GM18873 (cell line): ENCODE results near the gene TLE4.

Experiments used
- ATAC-seq: cut with Tn5 transposase; IDR thresholded peaks from one replicate; pipeline ENCODE4 v1.9.1; 2021; ENCODE audit warnings: mild to moderate bottlenecking, moderate library complexity, moderate number of reproducible peaks; ENCODE audit not compliant: unreplicated experiment, low FRiP score

The TLE4 gene

DNA sequence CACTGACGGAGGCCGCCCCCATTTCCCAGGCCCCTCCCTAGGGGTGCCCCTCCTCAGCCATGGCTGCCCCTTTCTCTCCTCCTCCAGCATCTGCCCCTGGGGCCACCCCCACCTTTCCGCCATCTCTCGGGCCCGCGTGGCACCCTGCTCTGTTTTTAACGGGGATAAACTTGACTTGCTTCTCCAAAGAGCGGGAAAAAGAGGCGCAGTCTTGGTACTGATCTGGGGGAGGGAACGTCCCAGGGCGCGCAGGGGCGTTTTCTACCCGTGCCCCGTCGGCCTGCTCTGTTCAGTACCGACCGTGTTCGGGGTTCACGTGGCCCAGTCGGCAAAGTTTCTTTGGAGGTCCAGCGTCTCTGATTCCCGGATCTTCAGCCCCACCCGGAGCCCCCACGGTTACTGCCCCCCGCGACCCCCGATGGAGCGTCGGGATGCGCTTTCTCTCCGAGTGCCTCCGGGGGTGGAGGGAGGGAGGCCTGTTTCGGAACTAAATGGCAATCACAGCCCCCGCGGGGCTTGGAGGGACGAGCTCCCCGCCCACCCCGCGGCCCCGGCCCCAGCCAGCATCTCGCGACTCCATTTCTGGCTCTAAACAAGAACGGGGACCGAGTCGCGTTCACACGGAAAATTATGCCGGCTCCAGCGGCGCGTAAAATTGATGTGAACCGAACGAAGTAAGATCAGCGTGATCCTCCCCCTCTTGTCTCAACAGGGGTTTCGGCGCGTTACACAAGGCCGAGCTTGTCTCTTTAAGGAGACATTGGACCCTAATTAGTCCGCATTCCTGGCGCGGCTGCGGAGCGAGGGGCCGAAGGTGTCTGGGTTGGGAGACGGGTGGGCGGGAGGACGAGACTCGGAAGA is 1.1 kb upstream of the TLE4 start:
- no peak for ATAC-seq

DNA sequence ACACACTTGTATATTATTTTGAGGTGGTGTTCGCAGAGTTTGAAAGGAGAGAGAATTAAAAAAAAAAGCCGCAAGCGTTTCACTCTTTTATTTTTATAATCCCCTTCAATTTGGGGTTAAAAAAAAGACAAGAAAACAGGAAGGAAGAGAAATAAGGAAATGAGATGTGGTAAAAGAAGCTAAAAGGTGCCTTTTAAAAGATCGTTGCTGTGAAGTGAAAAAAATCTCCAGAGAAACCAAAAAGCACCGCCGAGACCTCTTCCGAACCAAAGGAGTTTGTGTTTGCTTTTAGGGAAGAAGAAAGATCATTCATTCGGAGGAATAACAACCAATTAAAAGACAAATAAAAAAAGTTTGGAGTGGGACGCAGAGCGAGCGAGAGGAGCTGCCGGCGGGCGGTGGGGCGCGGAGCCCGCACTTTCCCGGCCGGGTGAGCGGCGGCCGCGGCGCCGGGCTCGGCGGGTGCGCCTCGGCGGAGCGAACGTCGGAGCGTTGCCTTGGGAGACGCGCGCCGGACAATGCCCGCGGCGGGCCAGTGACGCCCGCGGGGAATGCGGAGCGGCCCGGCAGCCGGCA is 355 bp downstream of the TLE4 start:
- ATAC-seq, result no peak

DNA sequence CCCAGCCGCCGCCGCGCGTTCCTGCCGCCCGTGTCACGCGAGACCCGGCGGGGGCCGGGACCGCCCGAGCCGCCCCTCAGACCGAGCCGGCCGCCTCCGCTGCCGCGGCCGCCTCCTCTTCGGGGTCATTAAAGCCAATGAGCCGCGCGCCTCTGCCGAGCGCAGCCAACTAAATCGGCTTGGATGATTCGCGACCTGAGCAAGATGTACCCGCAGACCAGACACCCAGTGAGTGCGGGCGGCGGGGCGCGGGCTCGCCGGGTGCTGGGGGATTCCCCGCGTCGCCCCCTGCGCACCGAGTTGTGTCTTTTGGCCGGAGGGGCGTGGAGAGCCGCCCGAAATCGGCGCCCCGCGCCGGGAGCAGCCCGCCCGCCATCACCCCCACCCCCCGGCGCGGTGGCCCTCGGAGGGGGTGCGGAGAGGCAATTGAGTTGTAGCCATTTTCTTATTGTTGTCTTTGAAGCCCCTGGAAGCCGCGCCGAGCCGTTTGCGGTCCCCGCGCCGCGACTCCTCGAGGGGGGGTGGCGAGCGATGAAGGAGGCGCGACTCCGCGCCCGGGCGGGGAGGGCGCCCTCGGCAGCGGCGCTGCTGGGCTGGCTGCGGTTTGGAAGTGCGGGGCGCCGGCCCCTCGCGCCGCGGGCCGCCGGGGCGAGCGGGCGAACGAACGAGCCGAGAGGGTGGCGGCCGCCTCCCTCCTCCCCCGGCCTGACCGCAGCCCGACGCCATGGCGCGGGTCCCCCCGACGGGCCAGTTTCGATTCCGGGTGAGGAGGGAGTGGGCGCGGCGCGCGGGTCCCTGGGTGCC is 1.0 kb downstream of the TLE4 start:
- no peak for ATAC-seq

DNA sequence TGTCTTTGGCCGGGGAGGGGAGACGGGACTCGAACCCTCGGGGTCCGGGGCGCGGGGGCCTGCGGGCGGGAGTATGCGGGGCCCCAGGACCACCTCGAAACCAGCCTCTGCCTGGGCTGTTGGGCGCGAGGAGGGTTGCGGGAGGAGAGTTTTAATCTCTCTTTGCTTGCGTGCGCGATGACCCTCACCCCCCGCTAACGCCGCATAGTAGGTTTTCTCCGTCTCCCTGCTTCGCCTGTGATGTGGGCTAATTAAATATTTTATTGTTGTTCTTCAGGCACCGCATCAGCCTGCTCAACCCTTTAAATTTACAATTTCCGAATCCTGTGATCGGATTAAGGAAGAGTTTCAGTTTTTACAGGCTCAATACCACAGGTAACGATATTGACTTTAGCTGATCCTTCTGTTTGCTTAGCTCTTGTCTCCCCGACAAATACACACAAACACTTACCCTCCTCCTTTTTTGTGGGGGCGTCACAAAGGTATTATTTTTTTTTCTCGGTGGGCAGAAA is 1.7 kb downstream of the TLE4 start:
- ATAC-seq, result no peak

DNA sequence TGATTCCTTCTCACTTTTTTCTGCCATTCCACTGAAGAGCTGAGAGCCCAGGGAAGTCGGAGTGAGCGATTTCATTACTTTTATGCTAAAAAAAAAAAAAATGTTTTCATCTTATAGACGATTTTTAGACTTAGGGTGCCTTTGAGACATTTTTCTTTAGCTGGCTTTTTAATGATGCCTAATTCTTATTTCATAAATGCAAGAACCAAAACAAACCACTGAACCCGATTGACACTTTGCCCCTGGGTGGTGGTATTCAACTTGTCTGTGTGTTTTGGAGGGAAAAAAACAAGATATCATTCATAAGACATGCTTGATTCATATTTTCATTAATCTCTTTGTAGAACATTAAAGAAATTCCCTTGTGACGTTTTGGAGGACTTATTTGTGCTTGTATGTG is 2.4 kb downstream of the TLE4 start:
- ATAC-seq, result no peak

DNA sequence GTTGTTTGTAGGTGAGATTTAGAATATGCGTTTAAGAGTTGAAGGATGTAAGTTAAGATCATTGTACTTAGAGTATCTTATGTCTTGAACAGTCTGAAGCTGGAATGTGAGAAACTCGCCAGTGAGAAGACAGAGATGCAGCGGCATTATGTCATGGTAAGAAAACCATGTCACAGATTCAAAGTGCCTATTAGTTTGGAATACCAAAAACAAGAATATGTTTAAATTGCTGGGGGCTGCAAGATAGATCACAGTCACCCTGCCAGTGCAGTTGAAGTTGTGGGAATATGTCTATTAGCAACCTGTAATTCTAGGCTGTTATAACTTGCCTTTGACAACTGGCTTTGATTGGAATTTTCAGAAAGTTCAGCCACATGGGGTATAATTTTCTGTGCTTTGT is 3.0 kb downstream of the TLE4 start:
- no peak for ATAC-seq

DNA sequence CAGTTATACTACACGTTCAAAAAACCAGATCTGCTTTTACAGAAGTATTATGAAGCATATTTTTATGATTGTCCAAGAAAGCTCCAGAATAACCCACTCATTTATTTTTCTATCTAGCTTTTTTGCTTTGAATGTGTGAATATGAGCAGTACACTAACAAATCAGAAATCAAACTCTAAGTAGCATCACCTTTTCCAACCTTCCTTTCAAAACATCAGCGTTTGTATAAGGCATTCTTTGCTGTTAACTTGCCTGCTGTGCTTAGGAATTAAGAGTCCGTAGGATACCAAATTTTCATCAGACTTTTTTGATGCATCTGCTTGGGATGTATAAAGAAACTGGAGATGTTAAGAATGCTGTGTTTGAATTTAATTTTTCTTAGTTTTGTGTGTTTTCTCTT is 3.8 kb downstream of the TLE4 start:
- ATAC-seq, result no peak

DNA sequence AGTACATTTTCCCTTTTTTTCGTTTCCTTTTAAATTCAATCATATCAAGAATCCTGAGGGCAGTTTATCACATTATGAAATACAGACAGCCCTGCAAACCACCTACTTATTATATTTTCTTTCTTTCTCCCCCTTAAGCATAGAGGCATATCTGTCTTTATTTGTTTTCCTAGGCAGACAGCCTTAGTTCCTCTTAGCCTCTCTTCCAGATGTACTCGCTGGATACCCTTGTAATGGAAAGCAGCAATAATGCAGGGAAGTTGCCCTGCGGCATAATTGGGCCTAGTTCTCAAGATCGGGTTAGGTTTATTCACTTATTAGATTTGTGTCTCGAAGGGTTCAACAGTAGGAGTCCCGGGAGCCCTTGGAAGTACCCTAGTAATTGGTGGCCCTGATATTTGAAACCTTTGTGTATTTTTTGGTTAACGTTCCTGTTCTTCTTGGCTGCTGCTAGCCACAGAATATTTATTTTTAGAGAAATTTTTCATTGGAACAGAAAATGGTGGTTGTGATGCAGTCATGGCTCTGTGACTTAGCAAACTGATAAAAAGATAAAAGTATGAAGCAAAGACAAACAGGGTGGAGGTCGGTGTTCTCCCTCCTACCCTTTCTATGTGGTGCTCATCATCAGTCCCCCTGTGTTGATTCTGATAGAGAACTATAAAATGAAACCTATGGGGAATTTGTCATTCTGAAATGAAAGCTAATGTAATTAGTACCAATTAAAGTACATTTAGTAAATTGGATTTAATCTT is 6.4 kb downstream of the TLE4 start:
- no peak for ATAC-seq

DNA sequence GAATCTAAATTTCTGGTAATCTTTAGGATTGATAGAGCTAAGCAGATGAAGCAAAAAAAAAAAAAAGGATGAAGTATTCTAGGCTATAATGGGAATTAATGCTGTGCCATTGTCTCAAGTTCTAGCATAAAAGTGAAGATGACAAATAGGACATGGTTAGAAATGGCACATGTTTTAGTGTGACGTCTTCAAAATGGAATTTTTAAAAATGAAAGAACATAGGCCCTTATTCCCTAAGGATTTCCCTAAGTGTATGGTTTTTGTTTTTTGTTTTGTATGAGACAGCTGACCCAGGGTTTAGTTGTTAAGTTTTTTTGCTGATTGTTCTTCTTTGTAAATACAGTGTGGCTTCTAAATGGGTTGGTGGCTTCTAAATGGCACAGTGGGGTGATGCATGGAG is 7.1 kb downstream of the TLE4 start:
- no peak for ATAC-seq

DNA sequence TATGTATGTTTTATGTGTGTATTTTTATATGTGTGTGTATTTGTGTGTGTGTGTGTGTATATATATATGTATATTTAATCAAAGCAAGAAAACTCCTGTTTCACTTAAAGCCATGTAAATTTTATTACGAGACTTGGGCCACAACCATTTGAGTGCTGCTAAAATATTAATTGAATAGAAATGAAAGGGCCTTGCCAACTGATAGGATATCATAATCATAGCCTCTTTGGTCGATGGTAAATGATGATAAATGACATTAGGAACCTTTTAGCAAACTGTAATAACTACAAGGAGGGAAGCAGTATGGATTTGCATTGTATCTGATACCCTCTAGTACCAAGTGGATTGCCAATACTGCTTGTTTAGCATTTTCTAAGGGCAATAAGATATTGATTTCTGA is 7.9 kb downstream of the TLE4 start:
- ATAC-seq, result no peak

DNA sequence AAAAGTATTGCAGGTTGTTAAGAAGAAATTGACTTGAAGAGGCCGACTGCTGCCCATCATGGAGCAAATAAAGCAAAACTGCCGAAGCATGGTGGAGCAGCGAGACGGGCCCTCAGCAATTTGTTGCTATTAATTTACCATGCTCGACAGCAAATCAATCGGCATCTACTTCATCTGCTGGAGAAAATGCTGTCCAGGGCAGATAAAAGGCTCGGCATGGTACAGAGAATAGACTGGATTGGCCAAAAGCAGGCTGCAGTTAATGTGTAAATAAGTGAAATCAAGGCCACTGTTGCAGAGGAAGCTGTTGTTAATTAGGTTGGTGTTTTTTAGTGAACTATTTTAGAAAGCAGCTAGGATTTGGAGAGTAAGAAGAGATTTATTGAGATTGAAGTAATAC is 8.3 kb downstream of the TLE4 start:
- ATAC-seq, result no peak

DNA sequence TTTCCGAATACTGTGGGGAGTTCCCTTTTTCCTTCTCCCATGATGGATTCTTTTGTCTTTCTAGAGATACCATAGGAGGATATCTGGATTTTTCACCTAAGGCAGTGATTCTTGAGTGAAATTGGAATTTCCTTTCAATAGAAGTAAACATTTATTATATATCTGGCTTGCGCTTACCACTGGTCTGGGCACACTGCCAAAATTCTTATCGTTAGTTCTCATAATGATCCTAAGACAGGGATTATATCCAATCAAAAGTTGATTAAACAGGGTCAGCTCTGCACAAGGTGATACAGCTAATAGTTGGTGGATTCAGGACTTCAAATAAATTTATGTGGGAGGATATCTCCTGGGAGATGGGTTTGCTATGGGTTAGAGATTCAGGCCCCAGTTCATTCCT is 9.6 kb downstream of the TLE4 start:
- no peak for ATAC-seq

DNA sequence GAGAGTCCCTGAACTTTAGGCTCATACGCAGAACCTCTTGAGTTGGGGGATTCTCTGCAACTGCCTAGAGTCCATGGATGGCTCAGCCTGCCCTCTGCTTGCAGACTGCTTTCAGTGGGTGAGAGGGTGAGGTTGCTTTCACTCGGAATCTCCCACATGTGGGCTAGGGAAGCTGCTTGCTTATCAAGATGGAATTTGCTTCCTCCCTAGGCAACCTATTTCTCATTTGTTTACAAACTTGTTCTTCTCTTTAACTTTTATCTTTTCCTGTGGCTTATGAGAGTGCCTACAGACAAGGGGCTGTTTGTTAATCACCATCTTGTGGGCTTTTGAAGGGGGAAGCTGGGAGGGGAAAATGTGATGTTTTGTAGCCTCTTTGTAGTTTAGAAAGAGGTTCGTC is 10.0 kb downstream of the TLE4 start:
- no peak for ATAC-seq

DNA sequence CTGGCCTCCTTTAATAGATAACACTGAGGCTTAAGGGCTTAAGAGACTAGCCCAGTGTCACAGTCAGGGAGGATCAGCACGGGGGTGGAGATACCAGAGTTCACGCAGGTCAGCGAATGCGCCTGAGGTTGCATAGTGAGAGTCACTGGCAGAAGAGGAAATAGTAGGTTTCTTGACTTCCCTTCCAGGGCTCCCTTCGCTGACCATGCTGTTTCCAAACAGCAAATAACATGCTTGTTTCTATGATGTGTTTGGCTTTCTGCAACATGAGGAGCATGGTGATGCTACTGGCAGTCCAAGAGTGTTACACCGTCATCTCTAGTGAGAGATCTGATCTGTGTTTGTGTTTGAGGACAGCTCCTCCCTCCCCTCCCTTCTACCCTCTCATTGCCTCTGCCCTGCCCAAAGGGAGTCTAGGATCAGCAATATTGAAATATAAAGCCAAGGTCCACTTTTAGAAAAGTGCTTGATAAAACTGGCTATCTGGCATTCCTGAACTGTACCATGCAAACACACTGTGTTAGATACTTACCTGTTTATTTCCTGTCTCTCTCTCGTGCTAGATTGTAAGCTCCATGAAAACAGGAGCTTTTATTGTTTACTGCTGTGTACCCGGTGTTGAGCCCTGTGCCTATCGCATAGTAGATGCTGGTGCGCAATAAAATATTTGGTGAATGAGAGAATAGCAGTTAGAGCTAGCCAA is 12.3 kb downstream of the TLE4 start:
- ATAC-seq, result peak; percentile 85

DNA sequence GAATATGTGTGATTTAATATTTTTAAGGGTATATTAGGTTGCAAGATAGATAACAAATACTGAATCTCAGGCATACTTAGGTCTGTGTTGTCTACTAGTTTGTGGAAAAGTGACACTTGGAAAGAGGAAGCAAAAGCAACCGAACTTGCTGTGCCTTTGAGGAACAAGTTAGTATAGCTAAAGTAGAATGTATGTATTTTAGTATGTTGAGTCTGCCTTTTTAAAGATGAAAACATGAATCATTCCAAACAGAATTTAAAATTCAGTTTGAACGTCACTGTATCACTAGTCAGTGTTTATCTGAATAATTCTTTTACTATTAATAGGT is 12.9 kb downstream of the TLE4 start:
- ATAC-seq, result no peak

DNA sequence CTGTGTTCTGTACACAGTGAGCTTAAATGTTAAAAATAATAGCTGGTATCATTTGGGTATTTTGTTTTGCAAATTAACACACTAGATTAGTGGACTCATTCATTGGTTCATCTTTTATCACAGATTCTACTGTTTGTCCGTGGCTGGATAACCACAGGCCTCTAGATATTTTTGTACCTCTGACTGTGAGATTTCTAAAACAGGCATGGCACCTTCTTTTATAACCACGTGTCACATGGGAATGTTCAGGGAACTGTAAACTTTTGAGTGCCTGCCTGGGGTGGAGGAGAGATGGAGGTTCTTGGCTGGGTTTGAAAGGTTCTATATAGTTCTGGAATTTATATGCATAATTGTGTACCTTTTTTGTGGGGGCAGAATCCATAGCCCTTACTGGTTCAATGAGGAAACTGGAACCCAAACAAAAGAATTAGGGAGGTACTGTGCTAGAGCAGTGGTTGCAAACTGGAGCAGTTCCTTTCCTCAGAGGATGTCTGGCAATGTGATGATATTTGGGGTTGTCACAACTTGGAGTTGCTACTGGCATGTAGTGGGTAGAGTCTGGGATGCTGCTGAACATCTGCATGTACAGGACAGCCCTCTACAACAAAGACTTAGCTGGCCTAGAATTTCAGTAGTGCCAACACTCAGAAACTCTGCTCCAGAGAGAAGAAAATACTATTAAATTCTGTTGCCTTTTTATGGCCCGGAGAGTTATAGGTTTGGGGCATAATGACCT is 16.9 kb downstream of the TLE4 start:
- no peak for ATAC-seq

DNA sequence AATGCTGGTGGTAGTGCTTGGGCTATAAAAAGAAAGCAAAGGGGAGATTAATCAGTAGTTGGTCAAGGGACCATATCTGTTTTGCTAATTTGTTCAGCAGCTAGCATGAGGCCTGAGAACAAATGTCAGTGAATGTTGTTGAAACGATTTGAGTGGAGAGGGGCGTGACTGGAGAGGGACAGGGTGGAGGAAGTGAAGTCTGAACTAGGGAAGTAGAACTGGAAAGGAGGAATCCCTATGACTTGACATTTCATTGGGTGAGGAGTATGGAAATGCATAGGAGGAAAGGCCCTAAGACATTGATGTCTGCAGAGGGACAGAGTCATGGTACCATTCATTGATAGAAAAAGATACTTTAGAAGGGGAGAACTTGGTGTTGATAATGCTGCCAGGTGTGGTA is 19.7 kb downstream of the TLE4 start:
- ATAC-seq, result no peak

DNA sequence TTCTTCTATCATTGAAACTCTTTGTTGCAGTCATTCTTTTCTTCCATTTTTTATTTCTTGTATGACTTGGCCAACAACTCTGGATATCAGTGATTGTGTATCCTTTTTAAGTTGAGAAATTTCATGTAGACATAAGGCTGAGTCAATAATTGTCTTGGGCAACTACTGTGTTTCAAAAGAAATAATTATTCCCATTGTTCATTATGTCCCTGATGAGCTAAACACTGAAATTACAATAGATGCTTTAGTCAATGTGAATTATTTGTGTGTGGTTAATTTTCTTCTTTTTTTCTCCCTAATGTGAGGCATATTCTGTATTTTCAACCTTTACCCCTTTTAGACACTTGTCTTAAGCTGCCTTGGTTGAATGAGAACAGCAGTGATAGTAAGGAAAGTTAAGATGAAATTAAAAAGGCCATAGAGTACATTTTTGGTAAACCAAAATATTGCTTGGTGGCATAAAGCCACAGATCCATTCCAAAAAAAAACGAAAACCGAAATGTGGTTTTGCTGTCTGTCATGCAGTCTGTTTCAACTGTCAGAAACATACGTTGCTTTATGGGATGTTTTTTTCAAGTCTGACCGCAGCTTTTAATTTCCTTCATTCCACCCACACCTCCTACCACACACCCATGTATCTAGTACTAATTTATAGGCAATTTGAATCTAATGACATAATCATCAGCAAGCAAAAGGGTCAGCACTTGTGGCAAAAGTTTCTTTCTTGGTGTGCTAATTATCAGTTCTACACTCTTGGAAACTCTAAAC is 21.1 kb downstream of the TLE4 start:
- ATAC-seq, result peak; percentile 49
